Spleen (tissue), 7 donors: ENCODE data around the gene SPDYE1.
"Not testable (repeated sequence)": the region's sequence is repeated elsewhere in the genome, so short reads cannot be mapped to it uniquely, and the experiment has no call there.

Experiments used
- POLR2A ChIP-seq, 3 donors: fragments of 450-650 bp; IDR thresholded peaks; one replicate each; pipeline ENCODE4 v1.5.1; 2017; ENCODE audit warnings: antibody characterized with exemption in 3 of 3, mild to moderate bottlenecking in 1 of 3
- TF ChIP-seq, protein P1 (sequence below), 11 experiments: fragments of 200-600 bp in 7 of 11; fragments of 450-650 bp in 4 of 11; sonication (generic) in 4 of 11; IDR thresholded peaks in 8 of 11; conservative IDR thresholded peaks in 3 of 11; 1 replicate in 7 of 11; 2 replicates in 4 of 11; pipeline versions ENCODE4 v1.4.0 to v1.8.0; 2016 to 2021; ENCODE audit warnings: antibody characterized with exemption in 11 of 11, inconsistent platforms in 4 of 11, mild to moderate bottlenecking in 1 of 11
- donor health status: DM: no; HTN: no; CAD: no; lungs with moderate emphysema.
- donor health status: DM: no; HTN: no; CAD: no.
- donor health status: DM: no; HTN: no; CAD: no.

DNA sequence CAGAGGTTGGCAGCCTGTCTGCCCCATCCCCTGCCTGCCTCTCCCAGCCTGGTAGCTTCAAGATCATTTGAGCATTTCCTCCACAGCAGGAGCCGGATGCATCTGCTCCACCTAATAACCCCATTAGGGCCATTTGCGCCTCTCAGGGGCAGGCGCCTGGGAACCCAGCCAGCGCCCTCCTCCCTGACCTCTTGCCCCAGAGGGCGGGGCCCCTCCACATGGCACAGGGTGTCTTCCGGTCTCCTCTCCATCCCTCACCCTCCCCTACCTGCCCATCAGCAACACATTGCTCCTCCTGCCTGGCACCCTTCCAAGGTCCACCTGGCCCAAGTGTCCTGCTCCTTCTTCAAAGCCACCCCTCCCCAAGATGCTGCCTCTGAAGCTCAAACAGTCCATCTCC, 14.8 kb upstream of the SPDYE1 start:
- TF ChIP-seq, protein P1, sequence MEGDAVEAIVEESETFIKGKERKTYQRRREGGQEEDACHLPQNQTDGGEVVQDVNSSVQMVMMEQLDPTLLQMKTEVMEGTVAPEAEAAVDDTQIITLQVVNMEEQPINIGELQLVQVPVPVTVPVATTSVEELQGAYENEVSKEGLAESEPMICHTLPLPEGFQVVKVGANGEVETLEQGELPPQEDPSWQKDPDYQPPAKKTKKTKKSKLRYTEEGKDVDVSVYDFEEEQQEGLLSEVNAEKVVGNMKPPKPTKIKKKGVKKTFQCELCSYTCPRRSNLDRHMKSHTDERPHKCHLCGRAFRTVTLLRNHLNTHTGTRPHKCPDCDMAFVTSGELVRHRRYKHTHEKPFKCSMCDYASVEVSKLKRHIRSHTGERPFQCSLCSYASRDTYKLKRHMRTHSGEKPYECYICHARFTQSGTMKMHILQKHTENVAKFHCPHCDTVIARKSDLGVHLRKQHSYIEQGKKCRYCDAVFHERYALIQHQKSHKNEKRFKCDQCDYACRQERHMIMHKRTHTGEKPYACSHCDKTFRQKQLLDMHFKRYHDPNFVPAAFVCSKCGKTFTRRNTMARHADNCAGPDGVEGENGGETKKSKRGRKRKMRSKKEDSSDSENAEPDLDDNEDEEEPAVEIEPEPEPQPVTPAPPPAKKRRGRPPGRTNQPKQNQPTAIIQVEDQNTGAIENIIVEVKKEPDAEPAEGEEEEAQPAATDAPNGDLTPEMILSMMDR (IDR thresholded peaks at IDR 0.05 in 8 of 11, conservative IDR thresholded peaks at IDR 0.05 in 3 of 11): not testable (repeated sequence)
- not testable (repeated sequence) for TF ChIP-seq POLR2A (IDR thresholded peaks at IDR 0.05)
